CD4-positive, alpha-beta T cell treated with Interleukin-6 for 4 hours (primary cell): Measurements from ENCODE around the gene PUS1.

ENCODE experiments used
- DNase-seq: peaks from one replicate; pipeline ENCODE4 v3.0.0-alpha.2; 2020; ENCODE audit warnings: mixed read lengths

Gene PUS1

DNA sequence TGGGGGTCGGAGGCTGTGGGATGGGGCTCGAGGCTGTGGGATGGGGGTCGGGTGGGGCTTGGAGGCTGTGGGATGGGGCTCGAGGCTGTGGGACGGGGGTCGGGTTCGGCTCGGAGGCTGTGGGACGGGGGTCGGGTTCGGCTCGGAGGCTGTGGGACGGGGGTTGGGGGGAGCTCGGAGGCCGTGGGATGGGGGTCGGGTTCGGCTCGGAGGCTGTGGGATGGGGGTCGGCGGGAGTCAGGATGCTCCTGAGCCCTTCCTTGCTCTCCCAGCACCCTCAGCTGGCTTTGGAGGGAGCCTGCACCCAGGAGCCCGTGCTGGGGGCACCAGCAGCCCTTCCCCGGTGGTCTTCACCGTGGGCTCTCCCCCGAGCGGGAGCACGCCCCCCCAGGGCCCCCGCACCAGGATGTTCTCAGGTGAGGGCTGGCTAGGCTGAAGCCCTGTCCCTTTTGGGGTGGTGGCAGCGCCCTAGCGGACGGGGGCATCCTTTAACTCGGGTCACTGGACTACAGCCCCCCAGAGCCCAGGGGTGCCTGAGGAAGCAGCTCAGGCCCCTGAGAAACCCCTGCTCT, 11.9 kb upstream of the PUS1 start:
- DNase-seq = no peak

DNA sequence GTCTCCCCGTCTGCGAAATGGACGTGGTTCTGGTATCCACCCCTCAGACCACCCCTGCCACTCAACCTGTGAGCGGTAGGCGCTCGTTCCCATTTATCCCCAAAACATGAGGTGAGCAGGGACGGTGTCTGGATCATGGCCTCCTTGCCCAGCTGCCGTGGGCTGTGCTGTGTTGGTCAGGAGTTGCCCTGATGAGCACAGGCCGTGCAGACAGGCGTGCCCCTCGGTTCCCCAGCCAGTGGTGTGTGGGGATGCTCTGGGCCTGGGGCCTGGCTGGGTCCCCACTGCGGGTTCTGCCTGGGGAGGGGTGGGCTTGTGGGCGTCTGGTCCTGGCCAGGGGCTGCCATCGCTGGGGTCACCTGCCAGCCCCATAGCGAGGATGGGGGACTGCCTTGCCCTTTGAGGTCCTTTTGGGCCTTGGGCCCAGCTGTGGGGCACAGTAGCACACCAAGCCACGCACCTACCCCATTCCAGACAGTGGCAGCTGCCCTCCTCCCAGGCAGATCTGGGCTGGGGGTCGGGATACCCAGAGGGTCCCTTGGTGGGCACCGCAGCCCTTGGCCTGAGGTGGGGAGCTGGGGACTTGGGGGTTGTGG, 11.3 kb upstream of the PUS1 start:
- no peak for DNase-seq

DNA sequence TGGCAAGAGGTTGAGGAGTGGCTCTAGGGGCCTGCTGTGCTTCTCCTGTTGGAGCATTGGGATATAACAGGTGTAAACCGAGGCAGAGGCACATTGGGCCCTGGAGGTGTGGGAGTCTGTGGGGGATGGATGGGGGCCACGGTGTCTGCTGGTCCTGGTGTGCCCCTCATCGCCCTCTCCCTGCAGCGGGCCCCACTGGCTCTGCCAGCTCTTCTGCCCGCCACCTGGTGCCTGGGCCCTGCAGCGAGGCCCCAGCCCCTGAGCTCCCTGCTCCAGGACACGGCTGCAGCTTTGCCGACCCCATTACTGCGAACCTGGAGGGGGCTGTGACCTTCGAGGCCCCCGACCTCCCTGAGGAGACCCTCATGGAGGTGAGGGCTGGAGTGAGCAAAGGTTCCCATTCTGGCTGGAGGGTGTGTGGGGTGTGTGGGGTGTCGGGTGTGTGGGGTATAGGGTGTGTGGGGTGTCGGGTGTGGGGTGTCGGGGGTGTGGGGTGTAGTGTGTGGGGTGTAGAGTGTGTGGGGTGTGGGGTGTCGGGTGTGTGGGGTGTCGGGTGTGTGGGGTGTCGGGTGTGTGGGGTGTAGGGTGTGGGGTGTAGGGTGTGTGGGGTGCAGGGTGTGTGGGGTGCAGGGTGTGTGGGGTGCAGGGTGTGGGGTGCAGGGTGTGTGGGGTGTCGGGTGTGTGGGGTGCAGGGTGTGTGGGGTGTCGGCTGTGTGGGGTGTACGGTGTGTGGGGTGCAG, 10.6 kb upstream of the PUS1 start:
- no peak for DNase-seq

DNA sequence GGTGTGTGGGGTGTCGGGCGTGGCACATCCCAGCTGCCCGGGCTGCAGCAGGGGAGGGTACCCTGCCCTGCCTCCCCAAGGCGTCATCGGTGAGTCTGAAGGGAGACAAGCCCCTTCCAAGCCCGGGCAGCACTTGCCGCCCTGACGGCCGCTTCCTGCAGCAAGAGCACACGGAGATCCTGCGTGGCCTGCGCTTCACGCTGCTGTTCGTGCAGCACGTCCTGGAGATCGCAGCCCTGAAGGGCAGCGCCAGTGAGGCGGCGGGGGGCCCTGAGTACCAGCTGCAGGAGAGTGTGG, 10.1 kb upstream of the PUS1 start:
- DNase-seq = no peak

DNA sequence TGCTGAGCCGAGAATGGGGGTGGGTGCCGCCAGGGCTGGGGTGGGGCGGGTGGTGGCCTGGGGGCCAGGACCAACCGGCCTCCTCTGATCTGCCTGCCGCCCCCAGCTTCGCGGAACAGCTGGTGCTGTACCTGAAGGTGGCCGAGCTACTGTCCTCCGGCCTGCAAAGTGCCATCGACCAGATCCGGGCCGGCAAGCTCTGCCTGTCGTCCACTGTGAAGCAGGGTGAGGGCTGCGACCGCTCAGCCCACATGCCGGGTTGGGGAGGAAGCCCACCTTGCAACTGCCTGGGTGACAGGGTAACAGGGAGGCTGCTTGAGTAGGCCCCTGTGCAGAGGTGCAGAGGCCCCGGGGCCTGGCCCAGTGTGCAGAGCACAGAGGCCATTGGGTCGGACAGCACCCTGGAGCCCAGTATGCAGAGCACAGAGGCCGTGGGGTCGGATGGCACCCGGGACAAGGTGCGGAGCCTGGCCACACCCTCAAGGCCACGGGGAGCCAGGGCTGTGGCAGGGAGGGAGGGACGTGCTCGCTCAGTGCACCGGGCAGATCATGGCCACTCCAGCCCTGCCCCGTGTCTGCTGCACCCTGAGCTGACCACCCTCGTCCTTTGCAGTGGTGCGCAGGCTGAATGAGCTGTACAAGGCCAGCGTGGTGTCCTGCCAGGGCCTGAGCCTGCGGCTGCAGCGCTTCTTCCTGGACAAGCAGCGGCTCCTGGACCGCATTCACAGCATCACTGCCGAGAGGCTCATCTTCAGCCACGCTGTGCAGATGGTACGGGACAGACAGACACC, 9.5 kb upstream of the PUS1 start:
- no peak for DNase-seq

DNA sequence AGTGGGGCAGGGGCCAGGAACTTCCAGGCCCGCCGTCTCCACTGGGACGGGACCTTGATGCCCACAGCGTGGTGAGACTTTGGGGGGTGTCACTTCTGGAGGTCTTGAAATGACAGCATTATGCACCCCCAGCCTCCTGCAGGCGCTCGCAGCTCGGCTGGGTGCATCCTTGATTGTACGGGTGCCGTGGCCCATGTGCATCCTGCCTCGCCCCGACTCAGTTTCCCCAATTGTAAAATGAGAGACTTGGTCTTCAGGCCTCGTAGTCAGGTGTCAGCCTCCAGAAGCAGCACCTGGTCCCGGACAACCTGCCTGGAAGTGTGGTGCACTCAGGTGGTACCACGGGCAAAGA, 8.9 kb upstream of the PUS1 start:
- no peak for DNase-seq

DNA sequence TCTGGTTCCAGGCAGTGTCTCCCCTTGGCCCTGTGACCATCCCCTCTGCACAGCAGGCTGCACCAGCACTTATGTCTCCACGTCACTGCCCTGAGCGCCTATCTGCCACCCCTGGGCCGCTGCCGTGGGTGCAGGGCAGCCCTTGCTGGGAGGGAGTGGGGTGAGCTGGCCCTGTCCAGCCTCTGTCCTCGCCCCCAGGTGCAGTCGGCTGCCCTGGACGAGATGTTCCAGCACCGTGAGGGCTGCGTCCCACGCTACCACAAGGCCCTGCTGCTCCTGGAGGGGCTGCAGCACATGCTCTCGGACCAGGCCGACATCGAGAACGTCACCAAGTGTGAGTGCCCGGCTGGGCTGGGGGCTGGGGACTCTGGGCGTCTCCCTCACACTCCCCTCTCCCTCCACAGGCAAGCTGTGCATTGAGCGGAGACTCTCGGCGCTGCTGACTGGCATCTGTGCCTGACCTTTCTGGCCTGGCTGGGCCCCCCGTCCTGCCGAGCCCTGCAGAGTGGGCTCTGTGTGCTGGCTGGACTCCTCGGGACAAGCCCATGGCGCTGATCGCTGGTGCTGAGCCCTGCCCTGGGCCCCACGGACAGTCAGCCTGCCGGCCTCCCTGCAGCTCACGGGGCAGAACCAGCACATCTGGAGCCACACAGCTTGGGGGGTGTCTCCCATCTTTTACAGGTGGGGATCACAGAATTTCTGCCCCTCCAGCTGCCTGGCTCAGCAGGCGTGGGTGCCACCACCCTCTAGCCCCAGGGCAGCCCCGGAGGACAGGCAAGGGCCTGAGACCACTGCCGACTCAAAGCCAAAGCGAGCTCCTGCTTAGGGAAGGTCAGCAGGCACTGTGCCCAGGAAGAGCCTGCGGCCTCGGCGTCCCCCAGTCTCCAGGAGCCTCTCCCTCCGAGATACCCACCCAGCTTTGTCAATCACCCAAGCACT, 7.9 kb upstream of the PUS1 start:
- no peak for DNase-seq

DNA sequence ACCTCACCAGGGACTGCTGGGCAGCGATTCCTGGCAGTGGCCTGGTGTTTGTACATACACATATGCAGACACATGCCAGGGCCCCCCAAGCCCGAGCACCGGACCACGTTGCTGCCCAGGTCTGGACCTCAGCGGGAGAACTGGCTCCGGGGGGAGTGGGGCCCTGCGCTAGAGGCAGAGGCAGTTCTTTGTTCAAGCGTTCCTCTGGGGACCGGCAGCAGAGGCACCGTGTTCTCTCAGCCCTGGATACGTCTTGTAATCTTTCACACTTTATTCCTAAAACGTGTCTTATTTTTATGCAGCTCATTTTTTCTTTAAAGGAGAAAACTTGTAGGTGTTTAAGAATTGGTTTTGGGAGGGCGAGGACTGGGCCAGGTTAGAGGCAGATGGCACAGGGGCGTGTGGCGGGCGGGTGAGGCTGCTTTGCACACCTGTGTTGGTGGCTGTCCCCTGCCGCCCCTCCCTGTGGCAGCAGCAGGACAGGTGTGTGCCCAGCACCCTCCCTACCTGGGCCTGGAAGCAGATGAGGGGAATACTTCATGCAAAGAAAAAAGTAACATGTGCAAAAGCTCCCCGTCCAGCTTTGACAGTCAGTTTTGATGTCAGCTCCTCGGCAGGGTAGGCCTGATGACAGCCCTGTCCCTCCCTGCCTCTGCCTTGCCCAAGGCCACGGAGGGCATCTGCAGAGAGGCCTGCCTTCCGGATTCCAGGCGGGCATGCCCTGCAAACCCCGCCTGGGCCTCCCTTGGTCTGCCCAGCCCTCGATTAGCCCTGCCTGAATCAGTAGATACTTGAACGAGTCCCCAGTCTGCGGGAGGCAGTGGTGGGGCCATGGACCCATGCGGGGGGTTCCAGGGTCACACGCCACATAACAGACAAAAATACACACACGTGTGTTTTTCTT, 7.0 kb upstream of the PUS1 start:
- no peak for DNase-seq

DNA sequence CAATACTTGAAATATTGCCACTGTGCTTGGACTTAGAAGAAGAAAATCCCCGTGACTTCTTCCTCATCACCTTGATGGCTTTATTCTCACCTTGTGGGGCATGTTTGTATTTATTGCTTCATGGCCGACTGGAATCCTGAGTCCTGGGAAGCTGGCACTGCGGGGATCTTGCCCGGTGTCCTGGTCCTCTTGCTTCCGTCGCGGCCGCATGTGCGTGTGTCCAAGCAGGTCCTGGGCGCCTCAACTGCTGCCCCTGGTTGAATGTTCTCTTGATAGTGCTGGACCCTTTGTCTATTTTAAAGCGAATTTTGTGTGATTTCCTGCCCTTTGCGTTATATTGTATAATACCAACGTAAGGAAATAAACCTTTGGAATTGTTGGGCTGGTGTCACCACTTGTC, 6.3 kb upstream of the PUS1 start:
- DNase-seq = no peak

DNA sequence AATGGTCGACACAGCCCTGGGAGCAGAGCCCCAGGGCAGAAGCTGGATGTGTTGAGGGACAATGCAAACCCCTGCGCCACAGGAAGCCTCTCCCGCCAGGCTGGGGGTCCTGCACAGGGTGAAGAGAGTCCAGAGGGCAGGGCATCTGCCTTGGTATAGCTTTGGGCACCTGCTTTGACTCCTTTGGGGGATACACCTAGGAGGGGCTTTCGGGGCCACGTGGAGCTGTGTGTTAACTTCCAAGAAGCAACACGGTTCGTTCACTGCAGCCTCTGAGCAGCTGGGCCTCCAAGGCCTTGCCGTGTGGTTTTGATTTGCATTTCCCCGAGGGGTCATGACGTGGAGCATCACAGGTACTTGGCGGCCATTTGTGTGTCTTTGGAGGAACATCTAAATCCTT, 5.8 kb upstream of the PUS1 start:
- no peak for DNase-seq

DNA sequence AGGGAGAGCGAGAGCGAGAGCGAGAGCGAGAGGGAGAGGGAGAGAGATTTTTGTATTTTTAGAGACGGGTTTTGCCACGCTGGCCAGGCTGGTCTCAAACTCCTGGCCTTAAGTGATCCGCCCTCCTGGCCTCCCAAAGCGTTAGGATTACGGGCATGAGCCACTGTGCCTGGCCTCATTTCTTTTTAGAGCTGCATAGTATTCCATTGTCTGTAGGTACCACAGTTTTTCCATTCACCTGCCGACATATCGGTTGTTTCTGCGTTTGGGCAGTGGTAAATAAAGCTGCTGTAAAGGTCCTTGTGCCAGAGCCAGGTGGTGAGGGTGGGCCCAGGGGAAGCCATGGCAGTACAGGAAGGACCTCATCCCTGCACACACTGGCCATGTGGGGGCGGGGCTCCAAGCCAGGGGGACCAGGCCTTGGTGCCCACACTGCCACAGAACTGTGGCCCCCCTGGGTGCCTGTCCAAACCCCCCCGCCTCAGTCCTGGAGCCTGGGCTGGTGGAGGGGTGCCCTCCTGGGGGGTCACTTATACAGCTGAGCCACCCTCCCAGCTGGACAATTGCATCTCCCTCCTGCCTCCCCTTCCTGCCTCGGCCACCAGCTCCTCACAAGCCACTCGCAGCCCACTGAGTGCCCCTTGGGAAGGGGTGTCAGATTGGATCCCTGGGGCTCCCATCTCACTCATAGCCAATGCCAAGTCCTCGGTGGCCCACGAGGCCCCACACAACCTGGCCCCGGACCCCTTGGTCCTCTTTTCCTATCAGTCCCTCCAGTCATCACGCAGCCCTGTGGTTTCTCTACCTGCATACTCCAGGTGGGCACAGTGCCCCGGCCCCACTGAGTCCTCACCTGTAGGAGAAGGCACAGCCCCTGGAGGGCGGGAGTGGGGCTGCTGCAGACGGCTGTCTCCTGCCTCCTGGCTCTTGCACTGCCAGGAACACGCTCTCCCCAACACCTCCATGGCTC, 1.7 kb upstream of the PUS1 start:
- no peak for DNase-seq

DNA sequence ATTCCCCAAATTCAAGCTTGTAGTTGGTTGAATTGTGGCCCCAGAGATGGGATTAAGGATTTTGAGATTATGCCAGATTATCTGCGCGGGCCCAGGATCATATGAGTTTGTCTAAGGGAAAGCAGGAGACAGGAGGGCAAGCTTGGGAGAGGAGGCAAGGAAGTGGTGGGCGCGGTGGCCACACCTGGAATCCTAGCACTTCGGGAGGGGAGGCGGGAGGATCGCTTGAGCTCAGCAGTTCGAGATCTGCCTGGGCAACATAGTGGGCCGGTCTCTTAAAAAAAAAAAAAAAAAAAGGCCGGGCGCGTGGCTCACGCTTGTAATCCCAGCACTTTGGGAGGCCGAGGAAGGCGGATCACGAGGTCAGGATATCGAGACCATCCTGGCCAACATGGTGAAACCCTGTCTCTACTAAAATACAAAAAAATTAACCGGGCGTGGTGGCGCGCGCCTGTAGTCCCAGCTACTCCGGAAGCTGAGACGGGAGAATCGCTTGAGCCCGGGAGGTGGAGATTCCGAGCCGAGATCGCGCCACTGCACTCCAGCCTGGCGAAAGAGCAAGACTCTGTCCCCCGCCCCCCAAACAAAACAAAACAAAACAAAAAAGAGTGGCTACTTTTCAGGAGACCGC, 881 bp upstream of the PUS1 start:
- DNase-seq = no peak

DNA sequence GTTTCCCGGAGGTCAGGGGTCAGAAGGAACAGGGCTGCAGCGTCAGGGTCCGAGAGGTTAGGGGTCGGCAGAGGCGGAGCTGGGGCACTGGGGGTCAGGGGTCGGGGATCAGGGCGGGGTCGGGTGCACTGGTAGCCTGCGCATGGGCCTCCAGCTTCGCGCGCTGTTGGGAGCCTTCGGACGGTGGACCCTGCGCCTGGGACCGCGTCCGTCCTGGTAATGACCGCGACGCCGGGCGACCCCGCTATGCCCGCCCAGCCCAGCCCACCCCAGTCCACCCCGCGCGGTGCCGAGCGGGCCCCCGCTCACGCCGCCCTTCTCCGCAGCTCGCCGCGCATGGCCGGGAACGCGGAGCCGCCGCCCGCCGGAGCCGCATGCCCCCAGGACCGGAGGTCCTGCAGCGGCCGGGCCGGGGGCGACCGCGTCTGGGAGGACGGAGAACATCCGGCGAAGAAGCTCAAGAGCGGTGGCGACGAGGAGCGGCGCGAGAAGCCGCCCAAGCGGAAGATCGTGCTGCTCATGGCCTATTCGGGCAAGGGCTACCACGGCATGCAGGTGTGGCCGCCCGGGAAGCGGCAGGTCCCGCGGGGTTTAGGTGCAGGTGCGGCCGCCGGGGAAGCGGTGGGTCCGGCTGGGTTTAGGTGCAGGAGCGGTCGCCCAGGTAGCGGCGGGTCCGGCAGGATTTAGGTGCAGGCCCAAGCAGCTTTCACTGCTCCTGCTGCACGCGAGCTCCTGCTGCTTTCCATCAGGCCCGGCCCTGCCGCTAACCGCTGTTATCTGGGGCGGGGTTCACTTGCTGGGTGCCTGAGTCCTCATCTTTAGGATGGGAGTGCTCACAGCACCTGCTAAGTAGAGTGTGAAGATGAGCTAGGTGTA, 743 bp downstream of the PUS1 start:
- peak; percentile 39 for DNase-seq

DNA sequence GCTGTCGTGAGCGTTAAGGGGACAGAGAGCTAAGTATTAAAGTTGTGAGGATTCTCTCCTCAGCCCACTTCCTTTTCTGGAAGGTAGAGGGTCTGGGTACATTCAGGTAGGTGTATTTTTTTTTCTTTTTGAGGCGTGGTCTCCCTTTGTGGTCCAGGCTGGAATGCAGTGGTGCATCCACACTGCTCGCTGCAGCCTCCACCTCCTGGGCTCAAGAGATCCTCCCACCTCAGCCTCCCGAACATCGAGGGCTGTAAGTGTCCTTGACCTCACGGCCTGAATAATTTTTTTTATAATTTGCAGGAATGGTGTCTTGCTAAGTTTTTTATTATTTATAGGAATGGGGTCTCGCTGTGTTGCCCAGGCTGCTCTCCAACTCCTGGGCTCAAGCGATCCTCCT, 1.4 kb downstream of the PUS1 start:
- DNase-seq = no peak

DNA sequence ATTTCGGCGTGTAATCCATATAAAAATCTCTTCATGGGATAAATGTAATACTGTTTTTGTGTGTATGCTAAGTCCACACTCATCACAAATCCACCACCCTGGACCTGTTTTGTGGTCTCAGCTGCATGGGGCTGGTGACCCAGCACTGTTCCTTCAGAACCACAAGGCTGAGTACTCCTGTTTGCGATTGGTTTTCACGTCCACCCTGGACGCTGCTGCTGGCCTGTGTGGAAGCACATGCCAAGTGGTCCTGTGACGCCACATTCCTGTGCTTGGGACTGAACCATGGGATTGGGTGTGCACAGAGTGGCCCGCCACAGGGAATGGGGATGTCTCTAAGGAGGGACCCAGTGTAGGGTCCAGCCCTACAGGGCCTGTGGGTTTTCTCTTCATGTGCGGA, 4.3 kb downstream of the PUS1 start:
- DNase-seq = no peak

DNA sequence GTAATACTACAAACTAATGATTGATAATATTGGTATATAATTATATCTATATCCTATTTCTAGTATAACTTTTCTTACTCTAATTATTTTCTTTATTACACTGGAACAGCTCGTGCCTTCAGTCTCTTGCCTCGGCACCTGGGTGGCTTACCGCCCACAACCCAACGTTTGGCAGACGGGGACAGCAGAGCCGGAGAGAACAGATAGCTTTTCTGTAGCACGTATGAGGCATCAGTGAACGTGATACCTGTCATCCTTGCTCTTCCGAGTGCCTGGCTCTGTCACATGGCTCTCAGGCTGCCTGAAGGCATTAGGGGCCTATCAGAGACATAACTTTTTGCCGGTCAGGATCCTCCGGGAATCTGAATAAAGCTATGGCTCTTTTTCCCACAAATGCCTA, 5.5 kb downstream of the PUS1 start:
- no peak for DNase-seq

DNA sequence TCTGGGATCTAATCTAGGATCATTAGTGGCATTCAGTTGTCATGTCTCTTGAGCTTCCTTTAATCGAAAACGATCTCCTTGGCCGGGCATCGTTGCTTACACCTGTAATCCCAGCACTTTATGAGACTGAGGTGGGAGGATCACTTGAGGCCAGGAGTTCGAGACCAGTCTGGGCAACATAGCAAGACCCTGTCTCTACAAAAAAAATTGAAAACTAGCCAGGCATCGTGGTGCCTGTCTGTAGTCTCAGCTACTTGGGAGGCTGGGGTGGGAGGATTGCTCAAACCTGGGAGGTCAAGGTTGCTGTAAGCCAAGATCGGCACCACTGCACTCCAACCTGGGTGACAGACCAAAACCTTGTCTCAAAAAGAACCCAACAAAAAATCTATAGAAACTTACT, 9.0 kb downstream of the PUS1 start:
- DNase-seq = no peak

DNA sequence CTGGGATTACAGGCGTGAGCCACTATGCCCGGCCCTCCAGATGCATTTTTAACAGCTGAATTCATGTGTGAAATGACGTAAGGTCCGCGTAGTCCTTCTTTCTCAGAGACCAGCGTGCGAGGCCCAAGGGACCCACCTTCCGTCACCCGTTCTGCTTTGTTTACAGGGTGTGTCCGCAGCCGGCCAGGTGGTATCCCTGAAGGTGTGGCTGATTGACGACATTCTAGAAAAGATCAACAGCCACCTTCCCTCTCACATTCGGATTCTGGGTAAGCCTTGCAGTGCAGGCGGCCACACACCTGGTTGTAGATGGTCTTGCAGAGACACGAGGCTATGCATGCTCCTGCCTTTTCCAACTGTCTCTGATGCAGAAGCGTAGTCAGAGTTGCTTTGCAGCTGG, 9.9 kb downstream of the PUS1 start:
- no peak for DNase-seq

DNA sequence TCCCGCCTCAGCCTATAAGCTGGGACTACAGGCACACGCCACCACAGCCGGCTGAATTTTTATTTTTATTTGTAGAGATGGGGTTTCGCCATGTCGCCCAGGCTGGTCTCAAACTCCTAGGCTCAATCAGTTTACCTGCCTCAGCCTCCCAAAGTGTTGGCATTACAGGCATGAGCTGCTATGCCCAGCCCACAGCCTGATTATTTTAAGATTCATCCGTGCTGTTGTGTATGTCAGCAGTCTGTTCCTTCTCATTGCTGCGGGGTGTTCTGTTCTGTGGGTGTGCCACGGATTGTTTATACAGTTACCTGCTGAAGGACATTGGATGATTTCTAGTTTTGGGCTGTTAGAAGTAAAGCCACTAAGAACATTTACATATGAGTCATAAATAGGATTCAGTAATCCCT, 11.1 kb downstream of the PUS1 start:
- no peak for DNase-seq
